Astrocyte (in vitro differentiated cells and primary cell): ENCODE results near the gene KCNE1. TPM values are rescaled to one million over a fixed set of nuclear protein-coding genes. Genes with fewer than 3 reads are reported as not detected.

Experiments
- DNase-seq: peaks from one replicate; pipeline ENCODE4 v3.0.0-alpha.2; 2010; ENCODE audit warnings: low read depth
- FAIRE-seq: peaks from 2 replicates; lab custom pipeline; 2011; peaks lifted over from hg19 to GRCh38; lab: Jason Lieb, UNC
- H2AFZ ChIP-seq: 2 replicates; pipeline ENCODE4 v1.6.0; 2012; ENCODE audit warnings: low read depth, low read length, inconsistent platforms
- H3K27ac ChIP-seq: 2 replicates; pipeline ENCODE4 v1.5.1; 2011; ENCODE audit warnings: low read depth, low read length, inconsistent platforms
- H3K27me3 ChIP-seq: 2 replicates; pipeline ENCODE4 v1.6.0; 2011; ENCODE audit warnings: low read length, inconsistent platforms; ENCODE audit not compliant: insufficient read depth
- H3K36me3 ChIP-seq: 2 replicates; pipeline ENCODE4 v1.5.1; 2011; ENCODE audit warnings: low read length, inconsistent platforms; ENCODE audit not compliant: insufficient read depth
- H3K4me1 ChIP-seq: 2 replicates; pipeline ENCODE4 v1.5.1; 2011; ENCODE audit warnings: low read length, inconsistent platforms; ENCODE audit not compliant: insufficient read depth
- H3K4me2 ChIP-seq: 2 replicates; pipeline ENCODE4 v1.6.0; 2012; ENCODE audit warnings: low read length, inconsistent platforms
- H3K4me3 ChIP-seq: 2 replicates; pipeline ENCODE4 v1.5.1; 2011; ENCODE audit warnings: low read depth, mild to moderate bottlenecking, low read length, inconsistent platforms; ENCODE audit not compliant: insufficient read depth
- H3K79me2 ChIP-seq: 2 replicates; pipeline ENCODE4 v1.6.0; 2012; ENCODE audit warnings: mild to moderate bottlenecking, low read length, inconsistent platforms; ENCODE audit not compliant: insufficient read depth
- H3K9ac ChIP-seq: 2 replicates; pipeline ENCODE4 v1.6.0; 2012; ENCODE audit warnings: mild to moderate bottlenecking, low read length, inconsistent platforms
- H3K9me3 ChIP-seq: 2 replicates; pipeline ENCODE4 v1.5.1; 2012; ENCODE audit warnings: low read depth, mild to moderate bottlenecking, low read length, inconsistent platforms; ENCODE audit not compliant: insufficient read depth
- H4K20me1 ChIP-seq: 2 replicates; pipeline ENCODE4 v1.6.0; 2012; ENCODE audit warnings: low read length, inconsistent platforms; ENCODE audit not compliant: insufficient read depth
- H3K27ac Mint-ChIP-seq: one replicate; pipeline ENCODE4 v1.8.0; 2021; ENCODE audit warnings: mild to moderate bottlenecking, mixed read lengths; ENCODE audit not compliant: unreplicated experiment
- H3K27me3 Mint-ChIP-seq: one replicate; pipeline ENCODE4 v1.8.0; 2021; ENCODE audit warnings: low read depth, mixed read lengths; ENCODE audit not compliant: unreplicated experiment
- H3K36me3 Mint-ChIP-seq: one replicate; pipeline ENCODE4 v1.8.0; 2021; ENCODE audit warnings: low read depth, mixed read lengths; ENCODE audit not compliant: unreplicated experiment
- H3K4me1 Mint-ChIP-seq: one replicate; pipeline ENCODE4 v1.8.0; 2021; ENCODE audit warnings: low read depth, mixed read lengths; ENCODE audit not compliant: unreplicated experiment
- H3K4me3 Mint-ChIP-seq: one replicate; pipeline ENCODE4 v1.8.0; 2021; ENCODE audit warnings: mild to moderate bottlenecking, moderate library complexity, mixed read lengths; ENCODE audit not compliant: unreplicated experiment
- H3K9me3 Mint-ChIP-seq: one replicate; pipeline ENCODE4 v1.8.0; 2021; ENCODE audit warnings: mild to moderate bottlenecking, mixed read lengths; ENCODE audit not compliant: unreplicated experiment
- EZH2 ChIP-seq: IDR thresholded peaks from 2 replicates; pipeline ENCODE4 v1.6.1; 2012; ENCODE audit warnings: mild to moderate bottlenecking, low read length, inconsistent platforms; ENCODE audit not compliant: insufficient read depth
- total RNA-seq: library from RNA; stranded (reverse); gene quantifications from 2 replicates; pipeline ENCODE4 v1.2.1, GENCODE V29; 2021
- TF ChIP-seq, protein P1 (sequence below): IDR thresholded peaks from 2 replicates; pipeline ENCODE4 v1.5.1; 2011; ENCODE audit warnings: low read depth, mild to moderate bottlenecking, inconsistent platforms, low read length, moderate library complexity; ENCODE audit not compliant: insufficient read depth

The KCNE1 gene
- total RNA-seq, 1 donor from 2014 or later, result 0.73 TPM

DNA sequence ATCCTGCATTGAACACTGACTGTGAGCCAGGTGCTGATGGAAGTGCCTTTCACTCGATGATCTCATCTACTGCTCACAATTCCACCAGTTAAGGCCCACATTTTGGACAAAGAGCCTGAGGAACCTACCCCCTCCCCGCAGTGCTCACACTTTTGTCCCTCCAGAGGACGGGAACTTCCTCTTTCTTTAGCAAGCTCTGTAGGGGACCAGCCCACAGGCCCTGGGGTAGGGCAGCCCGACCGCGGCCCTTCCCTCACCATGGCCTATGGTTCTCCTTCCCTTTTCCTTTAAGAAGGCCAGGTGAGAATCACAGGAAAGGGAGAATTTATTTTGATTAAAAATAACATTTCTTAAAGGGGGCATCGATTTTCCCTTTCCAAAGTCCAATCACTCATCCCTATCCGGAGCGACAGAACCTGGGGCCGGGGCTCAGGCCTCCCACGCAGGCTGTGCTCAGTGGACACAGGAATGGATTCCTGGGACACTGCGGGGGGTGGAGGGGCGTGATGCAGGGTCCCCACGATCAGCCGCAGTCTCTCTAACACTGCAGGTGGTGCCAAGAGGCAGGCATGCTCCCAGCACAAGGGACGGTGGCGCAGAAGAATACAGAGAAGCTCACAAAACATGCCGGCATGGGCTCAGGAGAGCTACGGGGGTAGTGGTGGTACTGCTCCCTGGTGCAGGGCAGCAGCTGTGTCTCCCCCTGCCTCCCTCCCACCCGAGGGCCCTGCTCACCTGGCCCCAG lies 8.9 kb upstream of the KCNE1 start:
- DNase-seq, result no peak
- Histone ChIP-seq H3K4me2 (peak overlapping the region; percentile 97), H4K20me1 (peaks cover 93% of the 10 kb centered on the region), H2AFZ (no peak overlapping the region), H3K79me2 (peaks cover 60% of the 10 kb centered on the region), H3K9ac (no peak overlapping the region), H3K9me3 (no peaks in the 10 kb centered on the region), H3K4me3 (no peak overlapping the region), H3K36me3 (peaks cover 58% of the 10 kb centered on the region), H3K27ac (no peak overlapping the region), H3K27me3 (no peaks in the 10 kb centered on the region), H3K4me1 (peaks cover 34% of the 10 kb centered on the region)
- Mint-ChIP-seq H3K36me3 (peaks cover 39% of the 10 kb centered on the region), H3K4me1 (peaks cover 47% of the 10 kb centered on the region), H3K27me3 (no peaks in the 10 kb centered on the region), H3K4me3 (peak overlapping the region; percentile 20), H3K27ac (no peak overlapping the region), H3K9me3 (no peaks in the 10 kb centered on the region)
- FAIRE-seq, result no peak
- TF ChIP-seq, protein P1, sequence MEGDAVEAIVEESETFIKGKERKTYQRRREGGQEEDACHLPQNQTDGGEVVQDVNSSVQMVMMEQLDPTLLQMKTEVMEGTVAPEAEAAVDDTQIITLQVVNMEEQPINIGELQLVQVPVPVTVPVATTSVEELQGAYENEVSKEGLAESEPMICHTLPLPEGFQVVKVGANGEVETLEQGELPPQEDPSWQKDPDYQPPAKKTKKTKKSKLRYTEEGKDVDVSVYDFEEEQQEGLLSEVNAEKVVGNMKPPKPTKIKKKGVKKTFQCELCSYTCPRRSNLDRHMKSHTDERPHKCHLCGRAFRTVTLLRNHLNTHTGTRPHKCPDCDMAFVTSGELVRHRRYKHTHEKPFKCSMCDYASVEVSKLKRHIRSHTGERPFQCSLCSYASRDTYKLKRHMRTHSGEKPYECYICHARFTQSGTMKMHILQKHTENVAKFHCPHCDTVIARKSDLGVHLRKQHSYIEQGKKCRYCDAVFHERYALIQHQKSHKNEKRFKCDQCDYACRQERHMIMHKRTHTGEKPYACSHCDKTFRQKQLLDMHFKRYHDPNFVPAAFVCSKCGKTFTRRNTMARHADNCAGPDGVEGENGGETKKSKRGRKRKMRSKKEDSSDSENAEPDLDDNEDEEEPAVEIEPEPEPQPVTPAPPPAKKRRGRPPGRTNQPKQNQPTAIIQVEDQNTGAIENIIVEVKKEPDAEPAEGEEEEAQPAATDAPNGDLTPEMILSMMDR, result no peak
- TF ChIP-seq EZH2, result no peak

DNA sequence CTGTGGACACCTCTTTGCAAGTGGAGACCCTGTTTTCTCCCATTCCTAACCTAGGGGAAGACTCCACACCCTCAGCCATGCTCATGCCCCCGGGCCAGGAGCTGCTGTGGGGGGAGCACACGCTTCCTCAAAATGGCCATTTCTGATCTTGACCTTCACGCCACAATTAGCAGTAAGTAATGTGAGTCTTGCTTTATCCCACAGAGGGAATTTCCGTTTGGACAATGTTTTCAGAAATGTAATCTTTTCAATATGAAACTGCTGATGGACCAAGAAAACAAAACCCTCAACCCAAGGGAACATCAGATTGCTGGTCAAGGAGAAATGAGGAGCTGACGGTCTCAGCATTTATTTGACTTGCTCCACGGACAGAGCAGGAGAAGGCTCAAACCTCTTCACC lies 8.3 kb upstream of the KCNE1 start:
- H3K27me3 ChIP-seq, result no peaks in the 10 kb centered on the region
- H3K4me1 ChIP-seq, result peaks cover 32% of the 10 kb centered on the region
- no peak overlapping the region for H2AFZ ChIP-seq
- no peak overlapping the region for H3K27ac ChIP-seq
- peaks cover 97% of the 10 kb centered on the region for H4K20me1 ChIP-seq
- Mint-ChIP-seq H3K4me1 (peaks cover 47% of the 10 kb centered on the region), H3K27me3 (no peaks in the 10 kb centered on the region), H3K9me3 (no peaks in the 10 kb centered on the region), H3K36me3 (peaks cover 39% of the 10 kb centered on the region), H3K27ac (no peak overlapping the region), H3K4me3 (peak overlapping the region; percentile 20)
- DNase-seq (no peak), FAIRE-seq (no peak)
- H3K79me2 ChIP-seq, result peaks cover 54% of the 10 kb centered on the region
- H3K9me3 ChIP-seq, result no peaks in the 10 kb centered on the region
- H3K36me3 ChIP-seq, result peaks cover 61% of the 10 kb centered on the region
- H3K9ac ChIP-seq, result no peak overlapping the region
- H3K4me3 ChIP-seq, result no peak overlapping the region
- no peak for TF ChIP-seq EZH2
- TF ChIP-seq, protein P1, result no peak
- H3K4me2 ChIP-seq, result peak overlapping the region; percentile 2

DNA sequence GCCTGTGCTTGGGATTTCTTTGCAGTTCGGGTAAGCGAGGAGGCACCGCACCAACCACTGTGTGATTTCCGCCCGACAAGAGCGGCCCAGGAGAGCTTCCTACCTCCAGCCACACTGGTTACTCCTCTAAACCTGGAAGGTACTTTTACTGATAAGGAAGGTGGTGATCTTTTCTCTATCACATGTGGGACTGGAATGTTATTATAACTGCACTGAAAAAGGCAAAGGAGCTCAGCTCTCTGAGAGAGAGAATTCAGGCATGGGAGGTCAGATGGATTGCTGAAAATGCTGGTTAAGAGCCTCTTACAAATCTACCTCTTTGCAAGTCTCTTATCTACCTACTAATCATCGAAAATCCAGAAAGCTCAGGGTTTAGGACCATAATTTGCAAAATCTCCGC lies 7.7 kb upstream of the KCNE1 start:
- DNase-seq (no peak), FAIRE-seq (no peak)
- Histone ChIP-seq H3K4me3 (no peak overlapping the region), H4K20me1 (peaks cover 97% of the 10 kb centered on the region), H3K79me2 (peaks cover 48% of the 10 kb centered on the region), H3K27ac (no peak overlapping the region), H3K9me3 (no peaks in the 10 kb centered on the region), H2AFZ (no peak overlapping the region), H3K4me2 (no peak overlapping the region), H3K36me3 (peaks cover 61% of the 10 kb centered on the region), H3K27me3 (no peaks in the 10 kb centered on the region), H3K4me1 (peaks cover 26% of the 10 kb centered on the region), H3K9ac (no peak overlapping the region)
- Mint-ChIP-seq H3K4me3 (no peak overlapping the region), H3K9me3 (no peaks in the 10 kb centered on the region), H3K27me3 (no peaks in the 10 kb centered on the region), H3K36me3 (peaks cover 39% of the 10 kb centered on the region), H3K4me1 (peaks cover 43% of the 10 kb centered on the region), H3K27ac (no peak overlapping the region)
- no peak for TF ChIP-seq EZH2
- TF ChIP-seq, protein P1, result no peak
